Type B pancreatic cell (in vitro differentiated cells): ENCODE results near the gene WNT11. TPM values are rescaled to one million over a fixed set of nuclear protein-coding genes. Genes with fewer than 3 reads are reported as not detected.

Experiments used
- DNase-seq: peaks from one replicate; pipeline ENCODE4 v3.0.0; 2021; ENCODE audit warnings: mixed read lengths; ENCODE audit not compliant: unreplicated experiment; ENCODE audit errors: extremely low spot score
- H3K27ac Mint-ChIP-seq: 2 replicates; pipeline ENCODE4 v1.8.0; 2021; ENCODE audit warnings: mild to moderate bottlenecking, mixed read lengths
- H3K27me3 Mint-ChIP-seq: 2 replicates; pipeline ENCODE4 v1.8.0; 2021; ENCODE audit warnings: mixed read lengths
- H3K36me3 Mint-ChIP-seq: 2 replicates; pipeline ENCODE4 v1.8.0; 2021; ENCODE audit warnings: mixed read lengths
- H3K4me1 Mint-ChIP-seq: one replicate; pipeline ENCODE4 v1.8.0; 2021; ENCODE audit warnings: mixed read lengths; ENCODE audit not compliant: unreplicated experiment
- H3K4me3 Mint-ChIP-seq: 2 replicates; pipeline ENCODE4 v1.8.0; 2021; ENCODE audit warnings: mild to moderate bottlenecking, mixed read lengths
- H3K9me3 Mint-ChIP-seq: 2 replicates; pipeline ENCODE4 v1.8.0; 2021; ENCODE audit warnings: mixed read lengths
- CTCF ChIP-seq: fragments of 200-600 bp; sonication (generic); conservative IDR thresholded peaks from 2 replicates; pipeline ENCODE4 v1.5.0; 2021; ENCODE audit warnings: antibody characterized with exemption, mild to moderate bottlenecking
- total RNA-seq: library from RNA; stranded (reverse); gene quantifications from 2 replicates; pipeline ENCODE4 v1.2.1, GENCODE V29; 2021; ENCODE audit warnings: low replicate concordance

Gene WNT11
- total RNA-seq, 1 donor from 2014 or later = 18.2 TPM

GRCh38 chr11:76250520-76251225, 44.4 kb upstream of the WNT11 start:
- TF ChIP-seq CTCF = no peak
- Mint-ChIP-seq H3K9me3 (no peaks in the 10 kb centered on the region), H3K27ac (no peak overlapping the region), H3K27me3 (peaks cover 7% of the 10 kb centered on the region), H3K4me1 (peaks cover 9% of the 10 kb centered on the region), H3K36me3 (no peaks in the 10 kb centered on the region), H3K4me3 (no peak overlapping the region)
- DNase-seq = no peak

DNA sequence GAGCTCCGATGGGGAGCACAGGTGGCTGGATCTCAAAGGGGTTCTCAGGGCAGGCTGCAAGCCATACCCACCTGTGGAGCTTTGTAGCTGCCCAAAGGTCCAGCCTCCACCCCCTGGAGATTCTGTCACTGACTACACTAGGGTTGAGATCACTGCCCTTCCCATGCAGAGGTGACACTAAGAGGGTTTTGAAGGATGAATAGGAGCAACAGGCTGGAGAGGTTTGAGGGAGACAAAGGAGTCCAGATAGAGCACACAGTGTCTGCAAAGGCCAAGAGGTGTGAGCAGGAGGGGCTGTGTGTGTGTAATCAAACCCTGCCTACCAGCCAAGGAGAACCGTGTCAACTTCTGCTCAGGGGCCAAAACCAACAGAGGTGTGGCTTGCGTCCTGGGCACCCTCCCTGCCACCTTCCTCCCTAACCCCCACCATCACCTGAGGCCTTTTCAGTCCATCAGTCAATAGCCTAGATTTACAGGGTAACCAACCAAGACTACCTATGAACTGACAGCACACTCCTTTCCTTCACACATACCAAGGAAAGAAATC, 43.0 kb upstream of the WNT11 start:
- peaks cover 22% of the 10 kb centered on the region for H3K4me1 Mint-ChIP-seq
- H3K36me3 Mint-ChIP-seq = no peaks in the 10 kb centered on the region
- no peak for TF ChIP-seq CTCF
- H3K9me3 Mint-ChIP-seq = no peaks in the 10 kb centered on the region
- no peak for DNase-seq
- H3K27ac Mint-ChIP-seq = no peak overlapping the region
- peaks cover 16% of the 10 kb centered on the region for H3K27me3 Mint-ChIP-seq
- no peak overlapping the region for H3K4me3 Mint-ChIP-seq

DNA sequence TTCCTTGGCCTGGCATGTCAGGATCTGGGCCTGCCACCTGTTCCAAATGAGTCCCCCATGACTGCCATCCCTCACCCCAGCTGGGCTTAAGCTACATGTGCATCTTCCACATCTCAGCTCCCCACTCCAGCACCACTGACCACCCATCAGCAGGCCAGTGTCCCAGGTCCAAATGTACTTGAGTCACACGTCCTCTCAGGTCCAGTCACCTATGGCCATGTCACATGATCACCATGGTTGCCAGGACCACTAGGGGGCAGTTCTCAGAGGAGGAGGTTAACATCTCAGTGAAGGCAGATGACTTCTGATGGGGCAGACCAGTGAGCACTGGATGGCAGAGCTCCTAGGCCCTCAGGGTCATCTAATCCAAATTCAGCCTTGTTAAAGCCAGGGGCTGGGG, 41.9 kb upstream of the WNT11 start:
- H3K4me3 Mint-ChIP-seq = no peak overlapping the region
- peaks cover 14% of the 10 kb centered on the region for H3K27me3 Mint-ChIP-seq
- no peaks in the 10 kb centered on the region for H3K36me3 Mint-ChIP-seq
- no peak overlapping the region for H3K27ac Mint-ChIP-seq
- peak; percentile 43 for TF ChIP-seq CTCF
- H3K4me1 Mint-ChIP-seq = peaks cover 30% of the 10 kb centered on the region
- H3K9me3 Mint-ChIP-seq = no peaks in the 10 kb centered on the region
- DNase-seq = no peak

- peaks cover 26% of the 10 kb centered on the region for H3K4me1 Mint-ChIP-seq
- TF ChIP-seq CTCF = no peak
- H3K4me3 Mint-ChIP-seq = no peak overlapping the region
- H3K9me3 Mint-ChIP-seq = no peaks in the 10 kb centered on the region
- H3K27me3 Mint-ChIP-seq = peaks cover 15% of the 10 kb centered on the region
- no peak for DNase-seq
- no peaks in the 10 kb centered on the region for H3K36me3 Mint-ChIP-seq
- H3K27ac Mint-ChIP-seq = no peak overlapping the region
Observed at GRCh38 chr11:76247091-76247490, 40.8 kb upstream of the WNT11 start.

- H3K27me3 Mint-ChIP-seq = peaks cover 14% of the 10 kb centered on the region
- H3K36me3 Mint-ChIP-seq = no peaks in the 10 kb centered on the region
- H3K27ac Mint-ChIP-seq = no peak overlapping the region
- no peak for DNase-seq
- no peaks in the 10 kb centered on the region for H3K9me3 Mint-ChIP-seq
- no peak overlapping the region for H3K4me3 Mint-ChIP-seq
- no peak for TF ChIP-seq CTCF
- H3K4me1 Mint-ChIP-seq = peaks cover 25% of the 10 kb centered on the region
Observed at GRCh38 chr11:76246271-76246933, 40.1 kb upstream of the WNT11 start.
